GM18868 (cell line): Measurements from ENCODE around the gene RPL35.
A peak's percentile ranks its signal among the peaks of the same experiment; 100 is the strongest.

Experiments
- ATAC-seq: cut with Tn5 transposase; IDR thresholded peaks from one replicate; pipeline ENCODE4 v1.9.1; 2021; ENCODE audit warnings: mild to moderate bottlenecking, moderate library complexity; ENCODE audit not compliant: unreplicated experiment

RPL35 gene

GRCh38 chr9:124861342-124862229 lies at the start of gene RPL35, which contains the start of gene ARPC5L:
RPL35 (minus strand) TSS chr9:124861957; CDS start chr9:124861912, 45 bp downstream.
ARPC5L (plus strand) TSS chr9:124862130; CDS start chr9:124869291, 7,161 bp downstream.
- peak; percentile 91 for ATAC-seq

GRCh38 chr9:124908098-124908497 lies 46.3 kb upstream of the RPL35 start:
- ATAC-seq = no peak

GRCh38 chr9:124906966-124907365 lies 45.2 kb upstream of the RPL35 start:
- ATAC-seq = no peak

- ATAC-seq = no peak
Observed at GRCh38 chr9:124899845-124900244, 38.1 kb upstream of the RPL35 start.

- ATAC-seq = no peak
Observed at GRCh38 chr9:124897570-124898460, 36.1 kb upstream of the RPL35 start.

- ATAC-seq = no peak
Observed at GRCh38 chr9:124894741-124895170, 33.0 kb upstream of the RPL35 start.

- ATAC-seq = no peak
Observed at GRCh38 chr9:124894035-124894740, 32.4 kb upstream of the RPL35 start.

GRCh38 chr9:124890179-124890578 lies 28.4 kb upstream of the RPL35 start:
- ATAC-seq = no peak

GRCh38 chr9:124889006-124889405 lies 27.2 kb upstream of the RPL35 start:
- ATAC-seq = no peak

GRCh38 chr9:124887832-124888231 lies 26.1 kb upstream of the RPL35 start:
- no peak for ATAC-seq

GRCh38 chr9:124886866-124887492 lies 25.2 kb upstream of the RPL35 start:
- no peak for ATAC-seq

GRCh38 chr9:124886461-124886860 lies 24.7 kb upstream of the RPL35 start:
- ATAC-seq = no peak

- no peak for ATAC-seq
Observed at GRCh38 chr9:124885551-124885950, 23.8 kb upstream of the RPL35 start.

- no peak for ATAC-seq
Observed at GRCh38 chr9:124884376-124884775, 22.6 kb upstream of the RPL35 start.

GRCh38 chr9:124882231-124882630 lies 20.5 kb upstream of the RPL35 start:
- ATAC-seq = no peak

- no peak for ATAC-seq
Observed at GRCh38 chr9:124881138-124881743, 19.5 kb upstream of the RPL35 start.

- no peak for ATAC-seq
Observed at GRCh38 chr9:124880501-124880900, 18.7 kb upstream of the RPL35 start.

GRCh38 chr9:124879226-124879625 lies 17.5 kb upstream of the RPL35 start:
- ATAC-seq = no peak

- ATAC-seq = no peak
Observed at GRCh38 chr9:124878518-124878917, 16.8 kb upstream of the RPL35 start.

GRCh38 chr9:124878021-124878420 lies 16.3 kb upstream of the RPL35 start:
- ATAC-seq = no peak
